ENCODE measurements around the gene ARHGAP1.

ARHGAP1 gene

GRCh38 chr11:46633291-46634217 is 66.9 kb downstream of the ARHGAP1 start:
- TF ChIP-seq RAD21 (IDR thresholded peaks at IDR 0.05; ENCODE audit: low read depth) (no peak), CREB1 (IDR thresholded peaks at IDR 0.05; ENCODE audit: low read depth) (no peak), CEBPB (IDR thresholded peaks at IDR 0.05) (no peak), TAF1 (IDR thresholded peaks at IDR 0.05; ENCODE audit: low read depth) (no peak), ZBTB7A (IDR thresholded peaks at IDR 0.05; ENCODE audit: low read depth) (no peak), TCF12 (IDR thresholded peaks at IDR 0.05; ENCODE audit: low read depth) (no peak), MAX (IDR thresholded peaks at IDR 0.05) (no peak), TEAD4 (IDR thresholded peaks at IDR 0.05) (no peak), EP300 (IDR thresholded peaks at IDR 0.05; ENCODE audit: borderline replicate concordance) (no peak), EGR1 (IDR thresholded peaks at IDR 0.05) (no peak), USF1 (IDR thresholded peaks at IDR 0.05) (no peak), NFIC (IDR thresholded peaks at IDR 0.05) (no peak)

- no peak for TF ChIP-seq MAX (IDR thresholded peaks at IDR 0.05)
- no peak for TF ChIP-seq FOXM1 (IDR thresholded peaks at IDR 0.05; ENCODE audit: borderline replicate concordance, low read depth)
- no peak for TF ChIP-seq EGR1 (IDR thresholded peaks at IDR 0.05)
- TF ChIP-seq RAD21 (IDR thresholded peaks at IDR 0.05; ENCODE audit: low read depth): no peak
- TF ChIP-seq REST (IDR thresholded peaks at IDR 0.05; ENCODE audit: low read depth): no peak
- no peak for TF ChIP-seq TCF12 (IDR thresholded peaks at IDR 0.05; ENCODE audit: low read depth)
- TF ChIP-seq CREB1 (IDR thresholded peaks at IDR 0.05; ENCODE audit: low read depth): no peak
- no peak for TF ChIP-seq TEAD4 (IDR thresholded peaks at IDR 0.05)
Measured at GRCh38 chr11:46632502-46632901, 67.9 kb downstream of the ARHGAP1 start.

GRCh38 chr11:46631676-46632075 is 68.7 kb downstream of the ARHGAP1 start:
- TF ChIP-seq NFIC (IDR thresholded peaks at IDR 0.05): no peak
- TF ChIP-seq MAX (IDR thresholded peaks at IDR 0.05): no peak
- no peak for TF ChIP-seq EP300 (IDR thresholded peaks at IDR 0.05; ENCODE audit: borderline replicate concordance)
- TF ChIP-seq YY1 (IDR thresholded peaks at IDR 0.05; ENCODE audit: low read depth): no peak

- TF ChIP-seq TCF12 (IDR thresholded peaks at IDR 0.05; ENCODE audit: low read depth): no peak
Measured at GRCh38 chr11:46630237-46630636, 70.2 kb downstream of the ARHGAP1 start.

GRCh38 chr11:46628961-46629360 is 71.5 kb downstream of the ARHGAP1 start:
- TF ChIP-seq EP300 (IDR thresholded peaks at IDR 0.05; ENCODE audit: borderline replicate concordance) (no peak), TCF12 (IDR thresholded peaks at IDR 0.05; ENCODE audit: low read depth) (no peak), TAF1 (IDR thresholded peaks at IDR 0.05; ENCODE audit: low read depth) (no peak), MAX (IDR thresholded peaks at IDR 0.05) (no peak), NFIC (IDR thresholded peaks at IDR 0.05) (no peak), CEBPB (IDR thresholded peaks at IDR 0.05) (no peak), REST (IDR thresholded peaks at IDR 0.05; ENCODE audit: low read depth) (no peak), USF1 (IDR thresholded peaks at IDR 0.05) (no peak)
